Right lobe of liver (tissue), 6 donors: ENCODE data around the gene OR4C46. TPM values are rescaled to one million over a fixed set of nuclear protein-coding genes. Genes with fewer than 3 reads are reported as not detected.
"Not testable (repeated sequence)": the region's sequence is repeated elsewhere in the genome, so short reads cannot be mapped to it uniquely, and the experiment has no call there.

ENCODE experiments used
- ATAC-seq, 4 donors: fragments of 200-7000 bp; cut with Tn5 transposase; one replicate each; pipeline ENCODE4 v1.9.1; 2020; ENCODE audit warnings: mild to moderate bottlenecking in 4 of 4, moderate library complexity in 4 of 4
- DNase-seq, 3 donors: peaks; one replicate each; pipeline ENCODE4 v3.0.0-alpha.2; 2020
- H3K27ac ChIP-seq, 3 donors: fragments of 200-600 bp; one replicate each; pipeline ENCODE4 v1.8.0; 2022
- H3K27me3 ChIP-seq, 2 donors: fragments of 200-600 bp; one replicate each; pipeline ENCODE4 v1.8.0; 2022
- H3K36me3 ChIP-seq, 4 donors: fragments of 200-600 bp; sonication (generic) in 1 of 4; one replicate each; pipeline versions ENCODE4 v1.5.1 to v1.8.0; 2017 to 2022; ENCODE audit warnings: control low read depth in 1 of 4
- H3K4me1 ChIP-seq, 4 donors: fragments of 200-600 bp; sonication (generic) in 1 of 4; one replicate each; pipeline versions ENCODE4 v1.5.1 to v1.8.0; 2017 to 2022; ENCODE audit warnings: control low read depth in 1 of 4
- H3K4me3 ChIP-seq, 3 donors: fragments of 200-600 bp; one replicate each; pipeline ENCODE4 v1.8.0; 2022
- H3K9me3 ChIP-seq, 4 donors: fragments of 200-600 bp; sonication (generic) in 1 of 4; one replicate each; pipeline versions ENCODE4 v1.5.1 to v1.8.0; 2017 to 2022; ENCODE audit warnings: control low read depth in 1 of 4
- CTCF ChIP-seq, 4 donors: fragments of 200-600 bp in 3 of 4; fragments of 450-650 bp in 1 of 4; IDR thresholded peaks; one replicate each; pipeline versions ENCODE4 v1.5.1 to v1.8.0; 2016 to 2022; ENCODE audit warnings: antibody characterized with exemption in 4 of 4, mild to moderate bottlenecking in 2 of 4
- POLR2A ChIP-seq: fragments of 450-650 bp; IDR thresholded peaks from one replicate; pipeline ENCODE4 v1.6.1; 2017; ENCODE audit warnings: antibody characterized with exemption, mild to moderate bottlenecking
- WGBS: methylation state at CpG from one replicate; pipeline ENCODE4 v1.1.6; 2018; ENCODE audit warnings: low coverage, low lambda C conversion rate; ENCODE audit not compliant: insufficient coverage; ENCODE audit errors: missing lambda C conversion rate; 5-methylcytosine and 5-hydroxymethylcytosine counted together
- intact Hi-C, 2 donors: fragments of 100-400 bp; cut with DNase I; formaldehyde crosslinking; loops; one replicate each; pipeline versions ENCODE4 v1.11.2 to v1.14.1; 2022
- long read RNA-seq: library from polyadenylated mRNA; unstranded; transcript quantifications from one replicate; pipeline ENCODE4 v2.0.0, GENCODE V29; 2019
- total RNA-seq, 6 experiments: library from RNA; depleted of rRNA in 2 of 6; stranded (reverse); fragments of >200 nt in 2 of 6; fragmentation: NEBNext Ultra II Directional in 3 of 6; extraction: Animal tissue kit (Norgen Biotek cat#: 25700) in 3 of 6; gene quantifications; one replicate each; pipeline versions ENCODE4 v1.1.0 to v1.2.4, GENCODE V29; 2016 to 2023
- donor health status: DM: no; HTN: yes; CAD: no.
- donor health status: DM: no; HTN: no; CAD: no.
- donor health status: DM: no; HTN: no; CAD: no.
- donor health status: DM: no; HTN: yes; CAD: no.
- donor health status: DM: no; HTN: yes; CAD: no.

Gene OR4C46
- total RNA-seq, result not detected
- long read RNA-seq, result 0 reads

GRCh38 chr11:54603898-54604297, at the start of gene OR4C46:
Gene OR4C46 (minus strand): TSS chr11:54603998. CDS start chr11:54603998, 0 bp downstream.
- Histone ChIP-seq H3K4me3 (no peak within 1 kb of the TSS), H3K27ac (no peak within 1 kb of the TSS), H3K4me1 (no peaks in the 10 kb centered on the region), H3K27me3 (no peaks in the 10 kb centered on the region), H3K9me3 (peaks cover 0 to 2% (median 0%) of the 10 kb centered on the region in 4 donors), H3K36me3 (no peaks in the 10 kb centered on the region)
- DNase-seq, result no peak
- no peak for ATAC-seq
- TF ChIP-seq CTCF (IDR thresholded peaks at IDR 0.05), result no peak
- TF ChIP-seq POLR2A, result no peak
- intact Hi-C loops, result no loop called here
- 5% methylated on average over 1 of the region's 1 CpG for WGBS

GRCh38 chr11:54645606-54646005, 41.8 kb upstream of the OR4C46 start:
- H3K36me3 ChIP-seq, H3K4me1 ChIP-seq, intact Hi-C loops, H3K27ac ChIP-seq, ATAC-seq, H3K4me3 ChIP-seq, H3K27me3 ChIP-seq, DNase-seq, H3K9me3 ChIP-seq: not testable (repeated sequence)
- 67% methylated on average over 3 of the region's 8 CpGs for WGBS

- ATAC-seq, H3K27me3 ChIP-seq, H3K27ac ChIP-seq, H3K4me3 ChIP-seq, H3K4me1 ChIP-seq, H3K9me3 ChIP-seq, DNase-seq, H3K36me3 ChIP-seq, intact Hi-C loops: not testable (repeated sequence)
- 44% methylated on average over 3 of the region's 3 CpGs for WGBS
These were observed 42.4 kb downstream of the OR4C46 start for GRCh38 chr11:54561439-54561838.

GRCh38 chr11:54558919-54559318, 44.9 kb downstream of the OR4C46 start:
- 31% methylated on average over 2 of the region's 3 CpGs for WGBS
- Histone ChIP-seq H3K4me3 (no peak overlapping the region), H3K4me1 (no peaks in the 10 kb centered on the region), H3K27ac (no peak overlapping the region), H3K9me3 (no peaks in the 10 kb centered on the region), H3K36me3 (no peaks in the 10 kb centered on the region), H3K27me3 (no peaks in the 10 kb centered on the region)
- DNase-seq (no peak), ATAC-seq (no peak)
- no peak for TF ChIP-seq POLR2A
- no peak for TF ChIP-seq CTCF (IDR thresholded peaks at IDR 0.05)
- intact Hi-C loops, result no loop called here

GRCh38 chr11:54558407-54558806, 45.4 kb downstream of the OR4C46 start:
- no peaks in the 10 kb centered on the region for H3K9me3 ChIP-seq
- H3K36me3 ChIP-seq, result no peaks in the 10 kb centered on the region
- 59% methylated on average over 3 of the region's 3 CpGs for WGBS
- TF ChIP-seq POLR2A (no peak), CTCF (IDR thresholded peaks at IDR 0.05) (no peak)
- H3K4me1 ChIP-seq, result no peaks in the 10 kb centered on the region
- DNase-seq, result no peak
- no peaks in the 10 kb centered on the region for H3K27me3 ChIP-seq
- H3K4me3 ChIP-seq, result no peak overlapping the region
- intact Hi-C loops, result no loop called here
- H3K27ac ChIP-seq, result no peak overlapping the region
- no peak for ATAC-seq

Other genes with a start within 250 kb of the OR4C46 start
- gene OR4A5, start 102.8 kb upstream of the OR4C46 start, total RNA-seq, result not detected